ENCODE data around the gene CADM1. TPM values are rescaled to one million over a fixed set of nuclear protein-coding genes. Genes with fewer than 3 reads are reported as not detected.

CADM1 gene
- total RNA-seq, 1 donor from 2014 or later: not detected

DNA sequence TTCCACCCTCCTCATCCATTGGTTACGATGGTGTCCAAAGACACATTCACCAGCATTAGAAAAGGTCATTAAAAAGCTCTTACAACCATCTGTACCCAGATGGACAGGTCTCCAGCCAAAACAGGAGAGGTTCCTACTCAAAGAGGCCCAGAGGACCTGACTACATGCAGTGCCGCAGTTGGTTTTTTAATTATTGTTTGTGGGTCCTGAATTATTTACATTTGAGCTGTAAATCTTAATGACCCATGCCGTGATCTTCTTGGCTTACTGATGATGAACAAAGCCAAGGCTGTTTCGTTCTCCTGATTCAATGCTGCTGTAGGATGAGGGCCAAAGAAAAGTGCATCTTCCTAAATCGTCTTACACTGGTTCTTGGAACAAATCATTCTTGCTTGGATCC lies 83.7 kb downstream of the CADM1 start:
- H3K4me3 Mint-ChIP-seq: no peak overlapping the region
- no peak for DNase-seq (ENCODE audit: low spot score)
- intact Hi-C loops (cut with micrococcal nuclease): no loop called here
- H3K36me3 Mint-ChIP-seq (ENCODE audit: low read depth): no peaks in the 10 kb centered on the region
- H3K9me3 Mint-ChIP-seq: no peaks in the 10 kb centered on the region
- no peak overlapping the region for H3K27ac Mint-ChIP-seq
- H3K27me3 Mint-ChIP-seq (ENCODE audit: insufficient read depth): peaks cover 2% of the 10 kb centered on the region
- H3K4me1 Mint-ChIP-seq (ENCODE audit: low read depth): no peaks in the 10 kb centered on the region

GRCh38 chr11:115418626-115419025 lies 85.6 kb downstream of the CADM1 start:
- no peak overlapping the region for H3K4me3 Mint-ChIP-seq
- H3K27me3 Mint-ChIP-seq (ENCODE audit: insufficient read depth): no peaks in the 10 kb centered on the region
- H3K27ac Mint-ChIP-seq: no peak overlapping the region
- H3K36me3 Mint-ChIP-seq (ENCODE audit: low read depth): no peaks in the 10 kb centered on the region
- H3K9me3 Mint-ChIP-seq: no peaks in the 10 kb centered on the region
- H3K4me1 Mint-ChIP-seq (ENCODE audit: low read depth): no peaks in the 10 kb centered on the region
- DNase-seq (ENCODE audit: low spot score): no peak
- intact Hi-C loops (cut with micrococcal nuclease): no loop called here

GRCh38 chr11:115418081-115418480 lies 86.1 kb downstream of the CADM1 start:
- no peaks in the 10 kb centered on the region for H3K4me1 Mint-ChIP-seq (ENCODE audit: low read depth)
- H3K36me3 Mint-ChIP-seq (ENCODE audit: low read depth): no peaks in the 10 kb centered on the region
- H3K4me3 Mint-ChIP-seq: no peak overlapping the region
- H3K27ac Mint-ChIP-seq: no peak overlapping the region
- H3K9me3 Mint-ChIP-seq: no peaks in the 10 kb centered on the region
- intact Hi-C loops (cut with micrococcal nuclease): no loop called here
- DNase-seq (ENCODE audit: low spot score): no peak
- no peaks in the 10 kb centered on the region for H3K27me3 Mint-ChIP-seq (ENCODE audit: insufficient read depth)

DNA sequence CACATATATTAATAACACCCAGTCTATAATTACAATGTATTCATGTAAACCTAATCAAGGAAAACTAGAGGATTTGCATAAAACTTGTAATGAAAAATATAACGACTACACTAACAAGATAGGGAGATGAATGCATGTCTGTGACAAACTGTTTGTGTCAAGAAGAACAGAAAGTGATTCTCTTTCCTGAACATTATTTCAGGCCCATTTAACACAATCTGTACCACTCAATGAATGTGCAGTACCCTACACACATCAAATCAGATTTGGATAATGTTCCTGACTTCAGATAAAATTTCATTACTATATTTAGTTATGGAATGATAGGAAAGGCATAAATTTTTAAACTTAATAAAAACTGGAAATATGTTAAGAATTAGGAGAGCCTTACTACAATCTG lies 93.1 kb downstream of the CADM1 start:
- Mint-ChIP-seq H3K9me3 (no peaks in the 10 kb centered on the region), H3K27me3 (ENCODE audit: insufficient read depth) (no peaks in the 10 kb centered on the region), H3K4me1 (ENCODE audit: low read depth) (no peaks in the 10 kb centered on the region), H3K27ac (no peak overlapping the region), H3K36me3 (ENCODE audit: low read depth) (no peaks in the 10 kb centered on the region), H3K4me3 (no peak overlapping the region)
- no peak for DNase-seq (ENCODE audit: low spot score)
- intact Hi-C loops (cut with micrococcal nuclease): no loop called here

DNA sequence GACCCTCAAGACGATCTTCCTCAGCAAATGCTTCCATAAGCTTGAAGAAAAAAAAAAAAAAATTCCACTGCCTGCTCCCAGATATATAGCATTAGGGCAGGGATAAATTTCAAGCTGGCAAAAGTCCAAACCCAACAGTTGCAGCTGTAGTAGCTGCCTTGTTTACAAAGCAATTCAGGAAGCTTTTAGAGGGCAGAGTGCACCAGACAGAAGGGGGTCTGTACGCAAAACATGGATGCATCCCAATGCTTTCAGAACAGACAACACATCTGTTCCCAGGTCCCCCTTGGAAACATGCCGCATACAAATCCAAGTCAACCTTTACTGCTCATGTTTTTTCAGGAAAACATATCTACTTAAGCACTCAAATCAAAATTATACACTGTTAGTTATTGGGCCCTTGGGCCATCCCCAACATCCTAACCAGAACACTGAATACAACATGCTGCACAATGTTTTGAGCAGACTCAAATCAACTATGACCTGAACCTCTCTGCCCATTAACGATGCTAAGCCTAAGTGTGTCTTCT lies 94.5 kb downstream of the CADM1 start:
- no peaks in the 10 kb centered on the region for H3K9me3 Mint-ChIP-seq
- H3K27me3 Mint-ChIP-seq (ENCODE audit: insufficient read depth): no peaks in the 10 kb centered on the region
- intact Hi-C loops (cut with micrococcal nuclease): no loop called here
- H3K27ac Mint-ChIP-seq: no peak overlapping the region
- H3K4me3 Mint-ChIP-seq: no peak overlapping the region
- no peaks in the 10 kb centered on the region for H3K36me3 Mint-ChIP-seq (ENCODE audit: low read depth)
- no peaks in the 10 kb centered on the region for H3K4me1 Mint-ChIP-seq (ENCODE audit: low read depth)
- DNase-seq (ENCODE audit: low spot score): no peak

- no peak overlapping the region for H3K27ac Mint-ChIP-seq
- intact Hi-C loops (cut with micrococcal nuclease): no loop called here
These were observed 95.0 kb downstream of the CADM1 start for GRCh38 chr11:115409116-115409670.

GRCh38 chr11:115408036-115408921 lies 95.9 kb downstream of the CADM1 start:
- Mint-ChIP-seq H3K36me3 (ENCODE audit: low read depth) (no peaks in the 10 kb centered on the region), H3K4me3 (no peak overlapping the region), H3K9me3 (no peaks in the 10 kb centered on the region), H3K27ac (no peak overlapping the region), H3K4me1 (ENCODE audit: low read depth) (no peaks in the 10 kb centered on the region), H3K27me3 (ENCODE audit: insufficient read depth) (no peaks in the 10 kb centered on the region)
- DNase-seq (ENCODE audit: low spot score): no peak
- intact Hi-C loops (cut with micrococcal nuclease): no loop called here

More at GRCh38 chr11:115409116-115409670, 95.0 kb downstream of the CADM1 start:
- H3K4me1 Mint-ChIP-seq (ENCODE audit: low read depth): no peaks in the 10 kb centered on the region
- no peak for DNase-seq (ENCODE audit: low spot score)
- H3K27me3 Mint-ChIP-seq (ENCODE audit: insufficient read depth): no peaks in the 10 kb centered on the region
- no peaks in the 10 kb centered on the region for H3K9me3 Mint-ChIP-seq
- H3K4me3 Mint-ChIP-seq: no peak overlapping the region
- H3K36me3 Mint-ChIP-seq (ENCODE audit: low read depth): no peaks in the 10 kb centered on the region

DNA sequence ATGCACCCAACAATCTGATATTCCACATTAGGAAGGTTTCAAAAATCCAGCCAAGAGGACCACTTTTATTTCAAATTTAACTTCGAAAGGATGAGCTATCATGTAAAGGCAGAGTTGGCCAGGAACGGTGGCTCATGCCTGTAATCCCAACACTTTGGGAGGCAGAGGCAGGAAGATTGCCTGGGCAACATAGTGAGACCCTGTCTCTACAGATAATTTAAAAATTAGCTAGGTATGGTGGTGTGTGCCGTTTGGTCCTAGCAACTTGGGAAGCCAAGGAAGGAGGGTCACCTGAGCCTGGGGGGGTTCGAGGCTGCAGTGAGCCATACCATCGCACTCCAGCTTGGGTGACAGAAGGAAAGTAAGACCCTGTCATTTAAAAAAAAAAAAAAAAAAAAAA lies 96.7 kb downstream of the CADM1 start:
- Mint-ChIP-seq H3K4me3 (no peak overlapping the region), H3K36me3 (ENCODE audit: low read depth) (no peaks in the 10 kb centered on the region), H3K27ac (no peak overlapping the region), H3K27me3 (ENCODE audit: insufficient read depth) (no peaks in the 10 kb centered on the region), H3K9me3 (no peaks in the 10 kb centered on the region), H3K4me1 (ENCODE audit: low read depth) (no peaks in the 10 kb centered on the region)
- no peak for DNase-seq (ENCODE audit: low spot score)
- intact Hi-C loops (cut with micrococcal nuclease): no loop called here

GRCh38 chr11:115406404-115406803 lies 97.8 kb downstream of the CADM1 start:
- Mint-ChIP-seq H3K9me3 (no peaks in the 10 kb centered on the region), H3K4me1 (ENCODE audit: low read depth) (no peaks in the 10 kb centered on the region), H3K4me3 (no peak overlapping the region), H3K36me3 (ENCODE audit: low read depth) (no peaks in the 10 kb centered on the region), H3K27me3 (ENCODE audit: insufficient read depth) (no peaks in the 10 kb centered on the region), H3K27ac (no peak overlapping the region)
- no peak for DNase-seq (ENCODE audit: low spot score)
- intact Hi-C loops (cut with micrococcal nuclease): no loop called here

DNA sequence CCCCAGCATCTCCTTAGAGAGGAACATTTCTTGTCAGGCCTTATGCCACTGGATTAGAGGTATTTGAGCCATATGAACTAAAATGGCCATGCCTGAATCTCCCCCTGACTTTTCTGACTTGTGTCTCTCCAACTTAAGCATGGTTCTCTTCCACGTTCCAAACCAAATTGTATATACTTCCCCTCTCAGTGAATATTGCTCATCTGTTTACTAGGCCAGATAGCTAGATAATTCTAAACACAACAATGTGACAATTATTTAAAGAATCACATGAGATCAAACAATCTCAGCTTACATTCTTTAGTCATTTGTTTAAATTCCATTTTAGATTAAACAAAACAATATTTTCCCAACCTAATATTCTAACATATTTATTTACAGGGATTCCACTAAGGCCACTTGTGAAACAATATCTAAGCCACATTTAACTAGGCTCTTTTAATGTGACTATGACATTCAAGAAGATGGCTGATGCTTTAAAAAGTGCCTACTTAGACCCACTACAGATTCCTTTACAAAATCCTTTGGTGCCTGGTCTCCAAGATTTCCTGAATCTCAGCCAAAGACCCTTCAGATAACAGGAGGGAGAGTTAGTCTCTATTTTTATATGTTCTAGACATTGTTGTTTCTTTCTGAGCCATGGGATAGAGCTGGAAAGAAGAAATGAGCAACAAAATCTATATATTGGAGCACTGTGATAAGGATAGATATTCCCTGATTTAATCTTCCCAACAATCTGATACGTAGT lies 105.7 kb downstream of the CADM1 start:
- intact Hi-C loops (cut with micrococcal nuclease): no loop called here
- DNase-seq (ENCODE audit: low spot score): no peak
- Mint-ChIP-seq H3K27ac (no peak overlapping the region), H3K9me3 (no peaks in the 10 kb centered on the region), H3K36me3 (ENCODE audit: low read depth) (no peaks in the 10 kb centered on the region), H3K4me3 (no peak overlapping the region), H3K4me1 (ENCODE audit: low read depth) (no peaks in the 10 kb centered on the region), H3K27me3 (ENCODE audit: insufficient read depth) (no peaks in the 10 kb centered on the region)

- H3K27me3 Mint-ChIP-seq (ENCODE audit: insufficient read depth): peaks cover 2% of the 10 kb centered on the region
- no peak for DNase-seq (ENCODE audit: low spot score)
- H3K9me3 Mint-ChIP-seq: no peaks in the 10 kb centered on the region
- H3K4me3 Mint-ChIP-seq: no peak overlapping the region
- H3K27ac Mint-ChIP-seq: no peak overlapping the region
- H3K4me1 Mint-ChIP-seq (ENCODE audit: low read depth): no peaks in the 10 kb centered on the region
- no peaks in the 10 kb centered on the region for H3K36me3 Mint-ChIP-seq (ENCODE audit: low read depth)
- intact Hi-C loops (cut with micrococcal nuclease): no loop called here
These were observed 107.7 kb downstream of the CADM1 start for GRCh38 chr11:115396533-115396932.

GRCh38 chr11:115393950-115394349 lies 110.3 kb downstream of the CADM1 start:
- DNase-seq (ENCODE audit: low spot score): no peak

GRCh38 chr11:115391598-115391997 lies 112.6 kb downstream of the CADM1 start:
- peaks cover 4% of the 10 kb centered on the region for H3K27me3 Mint-ChIP-seq (ENCODE audit: insufficient read depth)
- no peak for DNase-seq (ENCODE audit: low spot score)
- H3K9me3 Mint-ChIP-seq: no peaks in the 10 kb centered on the region
- H3K4me1 Mint-ChIP-seq (ENCODE audit: low read depth): no peaks in the 10 kb centered on the region
- no peaks in the 10 kb centered on the region for H3K36me3 Mint-ChIP-seq (ENCODE audit: low read depth)
- H3K27ac Mint-ChIP-seq: no peak overlapping the region
- intact Hi-C loops (cut with micrococcal nuclease): no loop called here
- H3K4me3 Mint-ChIP-seq: no peak overlapping the region

More at GRCh38 chr11:115393950-115394349, 110.3 kb downstream of the CADM1 start:
- intact Hi-C loops (cut with micrococcal nuclease): no loop called here
- Mint-ChIP-seq H3K4me1 (ENCODE audit: low read depth) (no peaks in the 10 kb centered on the region), H3K36me3 (ENCODE audit: low read depth) (no peaks in the 10 kb centered on the region), H3K27me3 (ENCODE audit: insufficient read depth) (peaks cover 3% of the 10 kb centered on the region), H3K4me3 (no peak overlapping the region), H3K27ac (no peak overlapping the region), H3K9me3 (no peaks in the 10 kb centered on the region)
